GM10266 (cell line): ENCODE measurements around the gene INSM1.
"Not testable (repeated sequence)": the region's sequence is repeated elsewhere in the genome, so short reads cannot be mapped to it uniquely, and the experiment has no call there.

Source experiments
- DNase-seq: peaks from one replicate; pipeline ENCODE4 v3.0.0; 2012; ENCODE audit errors: extremely low spot score
- TF ChIP-seq, protein P1 (sequence below): IDR thresholded peaks from 2 replicates; pipeline ENCODE4 v1.5.1; 2012; ENCODE audit warnings: mild to moderate bottlenecking, low read depth; ENCODE audit not compliant: control insufficient read depth, insufficient read depth; ENCODE audit errors: missing control alignments

Gene INSM1

GRCh38 chr20:20341371-20341770 is 26.5 kb upstream of the INSM1 start:
- TF ChIP-seq, protein P1, sequence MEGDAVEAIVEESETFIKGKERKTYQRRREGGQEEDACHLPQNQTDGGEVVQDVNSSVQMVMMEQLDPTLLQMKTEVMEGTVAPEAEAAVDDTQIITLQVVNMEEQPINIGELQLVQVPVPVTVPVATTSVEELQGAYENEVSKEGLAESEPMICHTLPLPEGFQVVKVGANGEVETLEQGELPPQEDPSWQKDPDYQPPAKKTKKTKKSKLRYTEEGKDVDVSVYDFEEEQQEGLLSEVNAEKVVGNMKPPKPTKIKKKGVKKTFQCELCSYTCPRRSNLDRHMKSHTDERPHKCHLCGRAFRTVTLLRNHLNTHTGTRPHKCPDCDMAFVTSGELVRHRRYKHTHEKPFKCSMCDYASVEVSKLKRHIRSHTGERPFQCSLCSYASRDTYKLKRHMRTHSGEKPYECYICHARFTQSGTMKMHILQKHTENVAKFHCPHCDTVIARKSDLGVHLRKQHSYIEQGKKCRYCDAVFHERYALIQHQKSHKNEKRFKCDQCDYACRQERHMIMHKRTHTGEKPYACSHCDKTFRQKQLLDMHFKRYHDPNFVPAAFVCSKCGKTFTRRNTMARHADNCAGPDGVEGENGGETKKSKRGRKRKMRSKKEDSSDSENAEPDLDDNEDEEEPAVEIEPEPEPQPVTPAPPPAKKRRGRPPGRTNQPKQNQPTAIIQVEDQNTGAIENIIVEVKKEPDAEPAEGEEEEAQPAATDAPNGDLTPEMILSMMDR = no peak

GRCh38 chr20:20342066-20342465 is 25.8 kb upstream of the INSM1 start:
- TF ChIP-seq, protein P1 = no peak
- no peak for DNase-seq

More at GRCh38 chr20:20341371-20341770, 26.5 kb upstream of the INSM1 start:
- no peak for DNase-seq

- TF ChIP-seq, protein P1 = no peak
- DNase-seq = no peak
These were observed 24.0 kb upstream of the INSM1 start for GRCh38 chr20:20343932-20344331.

- TF ChIP-seq, protein P1 = no peak
- no peak for DNase-seq
These were observed 23.4 kb upstream of the INSM1 start for GRCh38 chr20:20344476-20344875.

DNA sequence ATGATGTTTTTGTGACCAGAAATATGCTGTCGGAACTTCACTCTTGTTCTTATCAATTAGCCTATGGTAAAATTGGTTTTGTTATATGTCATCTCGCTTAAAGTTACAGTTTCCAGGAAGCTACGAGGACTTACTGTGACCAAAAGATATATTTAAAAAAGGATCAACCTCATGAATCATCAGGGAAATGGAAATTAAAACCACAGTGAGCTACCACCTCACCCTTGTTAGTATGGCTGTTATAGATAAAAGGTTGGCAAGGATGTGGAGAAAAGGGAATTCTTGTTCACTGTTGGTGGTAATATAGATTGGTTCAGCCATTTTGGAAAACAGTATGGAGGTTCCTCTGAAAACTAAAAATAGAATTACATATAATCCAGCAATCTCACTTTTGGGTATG is 14.3 kb upstream of the INSM1 start:
- DNase-seq = no peak
- TF ChIP-seq, protein P1 = no peak

- not testable (repeated sequence) for DNase-seq
These were observed 12.4 kb upstream of the INSM1 start for GRCh38 chr20:20355503-20355902.

- TF ChIP-seq, protein P1 = no peak
- no peak for DNase-seq
These were observed 9.1 kb upstream of the INSM1 start for GRCh38 chr20:20358801-20359200.

DNA sequence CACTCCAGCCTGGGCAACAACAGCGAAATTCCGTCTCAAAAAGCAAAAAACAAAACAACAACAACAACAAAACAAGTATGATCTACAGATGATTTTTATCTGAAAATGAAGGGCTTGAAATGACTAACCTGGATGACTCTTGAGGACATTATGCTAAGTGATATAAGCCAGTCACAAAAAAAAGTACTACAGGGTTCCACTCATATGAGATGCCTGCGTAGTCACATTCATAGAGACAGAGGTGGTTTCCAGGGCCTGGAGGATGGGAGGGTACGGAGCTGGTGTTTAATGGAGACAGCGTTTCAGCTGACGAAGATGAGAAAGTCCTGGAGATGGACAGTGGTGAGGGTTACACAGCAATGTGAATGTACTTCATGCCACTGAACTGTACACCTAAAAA is 8.3 kb upstream of the INSM1 start:
- TF ChIP-seq, protein P1 = no peak
- DNase-seq = no peak
